Measurements from ENCODE around the gene SNUPN.
"Not testable (repeated sequence)": the region's sequence is repeated elsewhere in the genome, so short reads cannot be mapped to it uniquely, and the experiment has no call there.

SNUPN gene

GRCh38 chr15:75578173-75578947, 47.2 kb downstream of the SNUPN start:
- peak; percentile 66 for DNase-seq

GRCh38 chr15:75577401-75578172, 47.9 kb downstream of the SNUPN start:
- no peak for DNase-seq

GRCh38 chr15:75573648-75574384, 51.7 kb downstream of the SNUPN start:
- no peak for DNase-seq

GRCh38 chr15:75570126-75570845, 55.2 kb downstream of the SNUPN start:
- DNase-seq: no peak

- DNase-seq: no peak
Observed at GRCh38 chr15:75565062-75565970, 60.2 kb downstream of the SNUPN start.

GRCh38 chr15:75561888-75562287, 63.6 kb downstream of the SNUPN start:
- DNase-seq: no peak

- not testable (repeated sequence) for DNase-seq
Observed at GRCh38 chr15:75559360-75559759, 66.2 kb downstream of the SNUPN start.

GRCh38 chr15:75558955-75559354, 66.6 kb downstream of the SNUPN start:
- DNase-seq: not testable (repeated sequence)

GRCh38 chr15:75554717-75555116, 70.8 kb downstream of the SNUPN start:
- DNase-seq: no peak

- DNase-seq: no peak
Observed at GRCh38 chr15:75553659-75554058, 71.9 kb downstream of the SNUPN start.

- DNase-seq: no peak
Observed at GRCh38 chr15:75551091-75551490, 74.4 kb downstream of the SNUPN start.

Measured in eye (tissue), 1 donor.